ENCODE measurements around the gene LEFTY2.

LEFTY2 gene

GRCh38 chr1:225921734-225922709 lies 19.0 kb downstream of the LEFTY2 start:
- TF ChIP-seq CTCF (IDR thresholded peaks at IDR 0.05; ENCODE audit: extremely low read depth, insufficient read depth, missing control alignments) = no peak
- no peak for DNase-seq (ENCODE audit: low spot score)
- in situ Hi-C loops (cut with MboI; ENCODE audit: low pct_unique_long_range_greater_than_20kb, low sequenced_read_pairs, unreplicated experiment) = no loop called here

GRCh38 chr1:225919906-225920305 lies 21.1 kb downstream of the LEFTY2 start:
- no peak for TF ChIP-seq CTCF (IDR thresholded peaks at IDR 0.05; ENCODE audit: extremely low read depth, insufficient read depth, missing control alignments)
- in situ Hi-C loops (cut with MboI; ENCODE audit: low pct_unique_long_range_greater_than_20kb, low sequenced_read_pairs, unreplicated experiment) = no loop called here
- DNase-seq (ENCODE audit: low spot score) = no peak

- DNase-seq (ENCODE audit: low spot score) = no peak
- TF ChIP-seq CTCF (IDR thresholded peaks at IDR 0.05; ENCODE audit: extremely low read depth, insufficient read depth, missing control alignments) = no peak
- in situ Hi-C loops (cut with MboI; ENCODE audit: low pct_unique_long_range_greater_than_20kb, low sequenced_read_pairs, unreplicated experiment) = no loop called here
These were observed 22.7 kb downstream of the LEFTY2 start for GRCh38 chr1:225918280-225918679.

- no peak for DNase-seq (ENCODE audit: low spot score)
- in situ Hi-C loops (cut with MboI; ENCODE audit: low pct_unique_long_range_greater_than_20kb, low sequenced_read_pairs, unreplicated experiment) = no loop called here
- no peak for TF ChIP-seq CTCF (IDR thresholded peaks at IDR 0.05; ENCODE audit: extremely low read depth, insufficient read depth, missing control alignments)
These were observed 23.5 kb downstream of the LEFTY2 start for GRCh38 chr1:225917536-225917935.

- in situ Hi-C loops (cut with MboI; ENCODE audit: low pct_unique_long_range_greater_than_20kb, low sequenced_read_pairs, unreplicated experiment) = no loop called here
- no peak for DNase-seq (ENCODE audit: low spot score)
- TF ChIP-seq CTCF (IDR thresholded peaks at IDR 0.05; ENCODE audit: extremely low read depth, insufficient read depth, missing control alignments) = no peak
These were observed 23.9 kb downstream of the LEFTY2 start for GRCh38 chr1:225917101-225917500.

GRCh38 chr1:225915538-225915991 lies 25.5 kb downstream of the LEFTY2 start:
- no peak for TF ChIP-seq CTCF (IDR thresholded peaks at IDR 0.05; ENCODE audit: extremely low read depth, insufficient read depth, missing control alignments)
- no peak for DNase-seq (ENCODE audit: low spot score)
- in situ Hi-C loops (cut with MboI; ENCODE audit: low pct_unique_long_range_greater_than_20kb, low sequenced_read_pairs, unreplicated experiment) = no loop called here
